SK-N-MC (cell line): ENCODE results near the gene CENPK.

ENCODE experiments used
- EZH2 ChIP-seq: fragments of 200-600 bp; sonication (generic); IDR thresholded peaks from one replicate; pipeline ENCODE4 v1.6.1; 2017; ENCODE audit warnings: antibody characterized with exemption
- FOXP2 ChIP-seq: optimal IDR thresholded peaks from 2 replicates; pipeline ENCODE3; 2011; ENCODE audit warnings: mild to moderate bottlenecking, moderate library complexity; ENCODE audit not compliant: insufficient read depth; ENCODE audit errors: extremely low read length, control extremely low read depth
- POLR2AphosphoS5 ChIP-seq: IDR thresholded peaks from 2 replicates; pipeline ENCODE4 v1.6.1; 2012; ENCODE audit warnings: mild to moderate bottlenecking, low read depth, low read length, borderline replicate concordance

DNA sequence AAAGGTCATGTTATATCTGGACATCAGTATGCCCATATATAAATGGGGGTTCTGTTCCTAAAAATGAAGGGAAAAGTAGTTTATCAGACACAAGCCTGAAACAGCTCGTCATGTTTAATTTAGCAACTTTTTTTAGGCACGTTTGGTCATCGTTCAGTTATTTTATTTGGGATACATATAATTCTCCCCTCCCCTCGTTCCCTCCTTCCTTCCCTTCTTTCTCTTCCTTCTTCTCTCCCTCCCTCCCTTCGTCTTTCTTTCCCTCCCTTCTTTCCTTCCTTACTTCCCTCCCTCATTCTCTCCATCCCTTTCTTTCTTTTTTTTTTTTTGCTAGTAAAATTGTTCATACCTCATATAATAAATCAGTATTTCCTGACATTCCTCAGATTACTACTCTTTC, 3.5 kb upstream of the CENPK start:
- TF ChIP-seq POLR2AphosphoS5 = no peak
- no peak for TF ChIP-seq EZH2
- no peak for TF ChIP-seq FOXP2
